Right renal cortex interstitium (tissue), 3 donors: ENCODE measurements around the gene ERLEC1. TPM values are rescaled to one million over a fixed set of nuclear protein-coding genes. Genes with fewer than 3 reads are reported as not detected.
"Not testable (repeated sequence)": the region's sequence is repeated elsewhere in the genome, so short reads cannot be mapped to it uniquely, and the experiment has no call there.

ENCODE experiments used
- DNase-seq, 3 donors: peaks; one replicate each; pipeline ENCODE4 v3.0.0-alpha.2; 2013; ENCODE audit warnings: low read depth in 3 of 3, low spot score in 2 of 3
- polyA plus RNA-seq, 3 donors: library from polyadenylated mRNA; unstranded; fragments of 120-200 nt; gene quantifications; one replicate each; pipeline ENCODE4 v1.2.1, GENCODE V29; 2013; ENCODE audit not compliant: insufficient read length in 3 of 3

The ERLEC1 gene
- polyA plus RNA-seq, 3 donors = 73.7 to 80.2 (median 76.3) TPM

- no peak for DNase-seq
Observed at GRCh38 chr2:53780056-53780455, 6.8 kb upstream of the ERLEC1 start.

- no peak for DNase-seq
Observed at GRCh38 chr2:53782676-53783075, 4.2 kb upstream of the ERLEC1 start.

DNA sequence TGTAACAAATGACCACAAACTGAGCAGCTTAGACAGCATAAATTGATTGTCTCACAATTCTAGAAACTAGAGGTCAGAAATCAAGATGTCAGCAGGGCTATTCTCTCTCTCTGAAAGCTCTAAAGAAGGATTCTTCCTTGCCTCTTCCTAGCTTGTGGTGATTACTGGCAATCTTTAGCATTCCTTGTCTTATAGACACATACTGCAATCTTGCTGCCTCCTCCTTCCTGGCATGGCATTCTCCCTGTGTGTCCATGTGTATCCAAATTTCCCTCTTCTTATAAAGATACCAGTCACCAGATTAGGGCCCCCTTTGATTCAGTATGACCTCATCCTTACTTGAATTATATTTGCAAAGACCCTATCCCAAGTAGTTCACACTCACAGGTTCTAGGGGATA is 2.4 kb upstream of the ERLEC1 start:
- no peak for DNase-seq

DNA sequence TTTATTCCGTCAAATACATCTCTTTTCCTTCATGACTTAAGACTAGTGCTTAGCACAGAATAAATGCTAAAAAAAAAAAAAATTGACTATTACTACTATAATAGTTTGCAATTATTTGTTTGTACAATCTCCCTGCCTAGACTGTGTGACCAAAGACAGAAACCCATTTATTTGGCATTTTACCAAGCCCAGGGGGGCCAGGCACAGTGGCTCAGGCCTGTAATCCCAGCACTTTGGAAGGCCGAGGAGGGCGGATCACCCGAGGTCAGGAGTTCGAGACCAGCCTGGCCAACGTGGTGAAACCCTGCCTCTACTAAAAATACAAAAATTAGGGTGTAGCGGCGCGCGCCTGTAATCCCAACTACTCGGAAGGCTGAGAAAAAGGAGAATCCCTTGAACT is 1.5 kb upstream of the ERLEC1 start:
- DNase-seq = no peak

DNA sequence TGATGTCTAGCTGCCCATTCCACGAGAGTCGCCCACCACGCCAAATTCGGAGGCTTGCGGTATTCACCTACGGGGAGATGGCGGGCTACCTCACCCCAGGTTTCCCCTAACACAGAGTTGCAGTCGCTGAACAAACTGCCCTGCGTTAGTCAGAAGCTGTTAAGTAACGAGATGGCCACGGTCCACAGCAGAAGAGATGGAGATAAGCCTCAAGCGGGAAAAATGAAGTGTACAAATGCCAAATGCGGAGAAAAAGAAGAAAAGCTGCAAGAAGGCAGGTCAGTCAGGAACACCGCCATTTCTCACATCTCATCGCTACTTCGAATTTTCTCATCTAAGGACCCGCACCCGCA is 516 bp upstream of the ERLEC1 start:
- peak in 2 of 3 donors; percentile 33 to 60 for DNase-seq

DNA sequence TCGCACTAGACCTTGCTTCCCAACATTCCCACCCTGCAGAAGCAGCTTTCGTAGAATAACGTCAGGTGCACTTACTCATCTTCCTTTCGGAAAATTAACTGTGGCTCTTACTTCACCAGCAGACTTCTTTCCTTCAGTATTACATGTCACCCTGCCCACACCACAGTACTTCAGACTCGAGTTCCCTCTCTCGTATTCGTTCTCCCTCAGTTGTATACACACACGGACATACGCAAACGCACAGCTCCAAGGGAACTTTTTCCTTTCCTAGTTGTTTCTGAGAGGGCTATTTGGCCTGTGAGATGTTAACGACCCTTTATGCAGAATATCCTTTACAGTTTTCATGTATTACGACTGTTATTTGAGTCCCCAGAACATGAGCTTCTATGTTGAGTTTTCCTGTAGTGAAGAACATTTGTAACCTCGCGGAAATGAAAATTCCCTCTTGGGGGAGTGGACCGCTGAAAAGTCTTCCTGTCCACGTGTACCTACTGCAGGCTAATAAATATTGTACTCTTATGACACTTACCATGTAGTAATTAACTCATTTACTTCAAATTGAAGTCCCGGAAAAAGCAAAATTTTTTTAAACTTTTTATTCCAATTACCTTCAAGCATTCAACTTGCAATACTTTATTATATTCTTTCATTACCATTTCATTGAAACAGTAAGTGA is 908 bp downstream of the ERLEC1 start:
- no peak for DNase-seq

- no peak for DNase-seq
Observed at GRCh38 chr2:53793261-53793660, 6.4 kb downstream of the ERLEC1 start.

DNA sequence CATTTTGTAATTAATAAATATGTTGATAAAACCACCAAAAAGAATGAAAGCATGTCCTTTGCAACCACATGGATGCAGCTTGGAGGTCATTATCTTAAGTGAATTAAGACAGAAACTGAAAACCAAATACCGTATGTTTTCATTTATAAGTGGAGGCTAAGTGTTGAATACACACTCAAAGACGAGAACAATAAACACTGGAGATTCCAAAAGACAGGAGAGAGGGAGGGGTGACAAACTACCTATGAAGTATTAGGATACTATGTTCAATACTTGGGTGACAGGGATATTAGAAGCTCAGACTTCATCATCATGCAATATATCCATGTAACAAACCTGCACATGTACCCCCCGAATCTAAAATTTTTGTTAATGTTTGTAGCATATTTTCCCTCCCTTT is 7.0 kb downstream of the ERLEC1 start:
- no peak for DNase-seq

DNA sequence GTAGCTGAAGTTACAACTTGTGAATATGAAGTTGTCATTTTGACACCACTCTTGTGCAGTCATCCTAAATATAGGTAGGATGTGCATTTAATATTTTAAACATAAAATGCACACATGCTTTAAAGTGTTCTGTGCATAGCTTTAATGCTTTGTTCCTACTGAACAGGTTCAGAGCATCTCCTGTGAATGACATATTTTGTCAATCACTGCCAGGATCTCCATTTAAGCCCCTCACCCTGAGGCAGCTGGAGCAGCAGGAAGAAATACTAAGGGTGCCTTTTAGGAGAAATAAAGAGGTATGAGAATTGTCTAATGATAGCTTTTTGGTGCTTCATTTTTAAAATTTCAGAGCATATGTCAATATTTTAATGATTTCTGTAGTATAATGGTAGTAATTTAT is 14.7 kb downstream of the ERLEC1 start:
- DNase-seq = no peak

GRCh38 chr2:53802617-53803151 is 15.8 kb downstream of the ERLEC1 start:
- no peak for DNase-seq

DNA sequence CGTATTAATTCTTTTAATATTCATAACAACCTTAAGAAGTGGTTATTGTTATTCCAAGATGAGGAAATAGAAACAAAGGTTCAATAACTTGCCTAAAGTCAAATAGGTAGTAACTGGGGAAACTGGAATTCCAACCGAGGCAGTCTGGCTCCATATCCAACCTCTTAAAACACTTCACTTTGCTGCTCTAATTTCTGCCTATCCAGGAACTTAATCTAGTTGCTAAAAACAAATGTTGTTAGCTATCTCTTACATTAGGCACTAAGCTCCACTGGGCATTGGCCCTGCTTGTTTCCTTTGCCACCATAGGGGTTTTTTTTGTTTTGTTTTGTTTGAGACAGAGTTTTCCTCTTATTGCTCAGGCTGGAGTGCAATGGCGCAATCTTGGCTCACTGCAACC is 24.8 kb downstream of the ERLEC1 start:
- no peak for DNase-seq

GRCh38 chr2:53813151-53813550 is 26.3 kb downstream of the ERLEC1 start:
- no peak for DNase-seq

GRCh38 chr2:53818854-53819435 is 32.1 kb downstream of the ERLEC1 start:
- no peak for DNase-seq

DNA sequence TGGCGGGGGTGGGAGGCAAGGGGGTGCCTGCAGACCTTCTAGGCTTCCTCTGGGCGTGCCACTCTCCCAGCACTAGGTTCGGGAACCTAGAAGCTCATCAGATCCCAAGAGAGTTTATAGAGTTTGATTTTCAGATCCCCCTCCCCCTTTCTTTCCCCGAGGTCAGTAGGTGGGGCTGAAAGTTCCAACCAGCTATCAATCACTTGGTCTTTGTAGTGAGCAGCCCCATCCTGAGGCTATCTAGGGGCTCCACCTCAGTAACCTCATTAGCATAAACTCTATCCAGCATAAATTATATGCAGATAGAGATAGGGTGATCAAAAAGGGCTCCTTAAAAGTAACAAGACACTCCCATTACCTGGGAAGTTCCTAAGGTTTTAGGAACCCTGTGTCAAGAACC is 32.8 kb downstream of the ERLEC1 start:
- no peak for DNase-seq

- DNase-seq = no peak
Observed at GRCh38 chr2:53820048-53820447, 33.2 kb downstream of the ERLEC1 start.

DNA sequence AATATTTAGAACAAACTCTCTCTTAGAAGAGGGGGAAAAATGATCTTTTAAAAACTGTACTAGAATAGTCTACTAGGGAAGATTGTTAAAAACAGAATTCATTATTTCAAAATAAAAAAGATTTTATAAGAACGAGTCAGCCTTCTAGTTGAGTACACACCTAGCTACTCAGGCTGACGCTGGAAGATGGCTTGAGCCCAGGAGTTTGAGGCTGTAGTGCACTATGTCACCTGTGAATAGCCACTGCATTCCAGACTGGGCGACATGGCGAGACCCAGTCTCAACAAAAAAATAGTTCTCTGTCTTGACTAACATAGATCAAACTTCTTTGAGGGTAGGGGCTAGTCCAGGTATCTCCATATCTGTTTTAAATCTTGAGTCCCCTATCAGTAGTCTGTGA is 33.9 kb downstream of the ERLEC1 start:
- no peak for DNase-seq

DNA sequence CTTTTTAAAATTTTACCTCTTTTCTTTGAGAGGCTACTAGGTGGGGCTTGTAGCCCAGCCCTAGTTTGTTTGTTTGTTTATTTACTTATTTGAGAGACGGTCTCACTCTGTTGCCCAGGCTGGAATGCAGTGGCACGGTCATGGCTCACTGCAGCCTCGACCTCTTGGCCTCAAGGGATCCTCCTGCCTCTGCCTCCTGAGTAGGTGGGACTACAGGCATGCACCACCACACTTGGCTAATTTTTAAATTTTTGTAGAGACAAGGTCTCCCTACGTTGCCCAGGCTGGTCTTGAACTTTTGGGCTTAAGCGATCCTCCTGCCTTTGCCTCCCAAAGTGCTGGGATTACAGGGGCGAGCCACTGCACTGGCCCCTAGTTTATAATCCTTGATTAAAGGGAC is 35.0 kb downstream of the ERLEC1 start:
- no peak for DNase-seq

- DNase-seq = not testable (repeated sequence)
Observed at GRCh38 chr2:53823639-53824038, 36.8 kb downstream of the ERLEC1 start.

DNA sequence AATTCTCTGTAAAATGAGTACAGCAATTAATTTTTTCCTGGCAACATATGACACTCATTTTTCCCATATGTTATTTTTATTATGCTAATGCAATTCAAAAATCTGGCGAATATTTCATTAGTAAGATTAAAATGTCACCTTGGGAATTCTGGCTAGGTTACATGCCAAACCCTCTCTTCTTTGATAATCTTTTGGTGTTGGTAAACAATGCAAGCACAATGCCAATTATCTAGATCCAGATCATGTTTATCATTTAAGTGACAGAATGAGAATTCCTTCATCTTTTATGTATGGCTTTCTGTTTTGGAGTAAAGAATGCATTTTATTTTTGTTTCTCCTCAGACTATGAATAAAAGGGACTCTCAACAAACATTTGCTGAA is 39.2 kb downstream of the ERLEC1 start:
- no peak for DNase-seq

GRCh38 chr2:53826587-53827397 is 39.9 kb downstream of the ERLEC1 start:
- no peak for DNase-seq

- no peak for DNase-seq
Observed at GRCh38 chr2:53827398-53828175, 40.7 kb downstream of the ERLEC1 start.
